ENCODE data around the gene EMP2. TPM values are rescaled to one million over a fixed set of nuclear protein-coding genes. Genes with fewer than 3 reads are reported as not detected.
"Not testable (repeated sequence)": the region's sequence is repeated elsewhere in the genome, so short reads cannot be mapped to it uniquely, and the experiment has no call there.

Gene EMP2
- total RNA-seq (2014; rRNA removed; shearing (Covaris generic); ENCODE audit: low replicate concordance), result not detected in 2 replicates

DNA sequence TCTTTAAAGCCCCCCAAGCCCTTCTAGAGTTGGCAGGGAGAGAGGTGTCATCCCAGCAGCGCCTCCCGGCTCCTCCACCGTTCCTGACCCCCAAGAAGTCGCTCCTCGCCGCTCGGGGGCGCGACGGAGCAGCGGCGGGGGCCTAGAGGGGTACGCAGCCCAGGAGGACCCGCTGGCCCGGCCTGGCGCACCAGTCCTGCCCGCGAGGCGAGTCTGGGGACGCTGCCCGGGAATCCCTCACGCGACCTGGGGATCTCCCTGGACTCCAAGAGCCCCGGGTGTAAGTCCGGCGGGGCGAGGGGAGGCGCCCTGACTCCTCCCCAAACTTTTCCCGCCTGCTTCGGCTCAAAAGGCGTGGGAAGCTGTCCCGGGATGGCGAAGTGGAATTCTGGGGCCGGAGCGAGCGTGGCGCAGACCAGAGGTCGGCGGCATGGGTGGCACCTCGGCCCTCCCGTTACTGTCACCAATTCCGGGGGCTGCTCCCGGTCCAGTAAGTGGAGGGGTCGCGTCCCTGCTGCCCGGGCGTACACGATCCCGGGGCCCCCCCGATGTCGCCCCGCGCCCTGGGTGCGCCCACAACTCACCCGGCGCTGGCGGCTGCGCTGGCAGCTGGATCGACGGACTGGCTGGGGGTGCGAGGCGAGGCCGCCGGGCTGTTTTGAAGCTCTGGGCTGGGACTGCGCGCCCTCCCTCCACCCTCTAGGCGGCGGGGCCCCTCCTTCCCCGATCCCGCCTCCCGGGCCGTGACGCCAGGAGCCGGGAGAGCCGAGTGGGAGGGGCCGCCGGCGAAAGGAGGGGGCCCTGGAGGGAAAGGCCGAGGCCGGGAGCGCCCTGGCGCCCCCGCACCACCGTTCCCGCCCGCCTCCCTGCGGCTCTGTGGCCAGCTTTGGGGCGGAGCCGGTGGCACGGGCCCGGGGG, at the start of gene EMP2:
Gene EMP2, minus strand, starts transcription at position 634 of the 918 bp plus-strand sequence. CDS start 32,981 bp downstream, outside the sequence.
- Histone ChIP-seq H3K4me1 (ENCODE audit: low read length) (peaks cover 8% of the 10 kb centered on the region), H3K9ac (ENCODE audit: low read length) (no peak within 1 kb of the TSS), H4K20me1 (ENCODE audit: insufficient read depth, low read depth, low read length) (no peaks in the 10 kb centered on the region), H3K4me2 (ENCODE audit: low read depth, low read length, poor library complexity, severe bottlenecking) (no peak within 1 kb of the TSS), H3K27ac (ENCODE audit: low read length) (no peak within 1 kb of the TSS), H3K9me3 (ENCODE audit: low read length) (no peaks in the 10 kb centered on the region), H3K4me3 (ENCODE audit: low read length) (no peak within 1 kb of the TSS), H3K79me2 (ENCODE audit: low read length) (no peaks in the 10 kb centered on the region), H3K27me3 (ENCODE audit: low read length) (no peaks in the 10 kb centered on the region), H3K36me3 (ENCODE audit: insufficient read depth, low read length) (no peaks in the 10 kb centered on the region), H2AFZ (ENCODE audit: low read length) (no peak within 1 kb of the TSS), H3K9me2 (replicated peaks; ENCODE audit: insufficient read depth, low read length) (no peaks in the 10 kb centered on the region)
- DNase-seq, result no peak

- Histone ChIP-seq H3K27me3 (ENCODE audit: low read length) (no peaks in the 10 kb centered on the region), H3K4me2 (ENCODE audit: low read depth, low read length, poor library complexity, severe bottlenecking) (no peak overlapping the region), H2AFZ (ENCODE audit: low read length) (no peak overlapping the region), H3K4me1 (ENCODE audit: low read length) (no peaks in the 10 kb centered on the region), H4K20me1 (ENCODE audit: insufficient read depth, low read depth, low read length) (no peaks in the 10 kb centered on the region), H3K9me2 (replicated peaks; ENCODE audit: insufficient read depth, low read length) (no peaks in the 10 kb centered on the region), H3K36me3 (ENCODE audit: insufficient read depth, low read length) (no peaks in the 10 kb centered on the region), H3K79me2 (ENCODE audit: low read length) (no peaks in the 10 kb centered on the region), H3K27ac (ENCODE audit: low read length) (no peak overlapping the region), H3K9ac (ENCODE audit: low read length) (no peak overlapping the region), H3K9me3 (ENCODE audit: low read length) (no peaks in the 10 kb centered on the region), H3K4me3 (ENCODE audit: low read length) (no peak overlapping the region)
- DNase-seq, result no peak
Measured at GRCh38 chr16:10629592-10629963, 49.2 kb upstream of the EMP2 start.

DNA sequence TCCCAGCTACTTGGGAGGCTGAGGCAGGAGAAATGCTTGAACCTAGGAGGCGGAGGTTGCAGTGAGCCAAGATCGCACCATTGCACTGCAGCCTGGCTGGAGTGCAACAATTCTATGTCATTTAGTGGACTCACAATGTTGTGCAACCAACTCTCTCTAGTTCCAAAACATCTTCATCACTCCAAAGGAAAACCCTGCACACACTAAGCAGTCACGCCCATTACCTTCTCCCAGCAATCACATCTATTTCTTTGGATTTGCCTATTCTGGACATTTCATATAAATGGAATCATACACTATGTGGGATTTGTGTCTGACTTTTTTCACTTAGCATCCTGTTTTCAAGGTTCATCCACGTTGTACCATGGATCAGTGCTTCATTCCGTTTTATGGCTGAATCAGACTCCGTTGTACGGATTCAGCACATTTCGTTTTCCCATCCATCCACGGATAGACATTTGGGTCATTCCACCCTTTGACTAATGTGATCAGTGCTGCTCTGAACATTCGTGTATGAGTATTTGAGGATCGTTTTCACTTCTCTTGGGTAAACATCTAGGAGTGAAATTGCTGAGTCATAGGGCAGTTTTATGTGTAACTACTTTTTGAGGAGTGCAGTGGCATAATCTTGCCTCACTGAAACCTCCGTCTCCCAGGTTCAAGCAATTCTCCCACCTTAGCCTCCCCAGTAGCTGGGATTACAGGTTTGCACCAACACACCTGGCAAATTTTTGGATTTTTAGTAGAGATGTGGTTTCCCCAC, 45.4 kb upstream of the EMP2 start:
- Histone ChIP-seq H3K27ac (ENCODE audit: low read length) (no peak overlapping the region), H3K4me1 (ENCODE audit: low read length) (no peaks in the 10 kb centered on the region), H2AFZ (ENCODE audit: low read length) (no peak overlapping the region), H3K79me2 (ENCODE audit: low read length) (no peaks in the 10 kb centered on the region), H3K4me2 (ENCODE audit: low read depth, low read length, poor library complexity, severe bottlenecking) (no peak overlapping the region), H3K27me3 (ENCODE audit: low read length) (no peaks in the 10 kb centered on the region), H3K9ac (ENCODE audit: low read length) (no peak overlapping the region), H4K20me1 (ENCODE audit: insufficient read depth, low read depth, low read length) (no peaks in the 10 kb centered on the region), H3K36me3 (ENCODE audit: insufficient read depth, low read length) (no peaks in the 10 kb centered on the region), H3K9me3 (ENCODE audit: low read length) (no peaks in the 10 kb centered on the region), H3K9me2 (replicated peaks; ENCODE audit: insufficient read depth, low read length) (no peaks in the 10 kb centered on the region), H3K4me3 (ENCODE audit: low read length) (no peak overlapping the region)
- DNase-seq, result no peak

GRCh38 chr16:10624527-10624926, 44.1 kb upstream of the EMP2 start:
- Histone ChIP-seq H3K27me3 (ENCODE audit: low read length) (no peaks in the 10 kb centered on the region), H4K20me1 (ENCODE audit: insufficient read depth, low read depth, low read length) (no peaks in the 10 kb centered on the region), H3K9me3 (ENCODE audit: low read length) (no peaks in the 10 kb centered on the region), H3K4me2 (ENCODE audit: low read depth, low read length, poor library complexity, severe bottlenecking) (no peak overlapping the region), H3K27ac (ENCODE audit: low read length) (no peak overlapping the region), H3K4me1 (ENCODE audit: low read length) (no peaks in the 10 kb centered on the region), H3K9ac (ENCODE audit: low read length) (no peak overlapping the region), H3K4me3 (ENCODE audit: low read length) (no peak overlapping the region), H3K79me2 (ENCODE audit: low read length) (no peaks in the 10 kb centered on the region), H3K36me3 (ENCODE audit: insufficient read depth, low read length) (no peaks in the 10 kb centered on the region), H3K9me2 (replicated peaks; ENCODE audit: insufficient read depth, low read length) (no peaks in the 10 kb centered on the region), H2AFZ (ENCODE audit: low read length) (no peak overlapping the region)
- DNase-seq, result no peak

DNA sequence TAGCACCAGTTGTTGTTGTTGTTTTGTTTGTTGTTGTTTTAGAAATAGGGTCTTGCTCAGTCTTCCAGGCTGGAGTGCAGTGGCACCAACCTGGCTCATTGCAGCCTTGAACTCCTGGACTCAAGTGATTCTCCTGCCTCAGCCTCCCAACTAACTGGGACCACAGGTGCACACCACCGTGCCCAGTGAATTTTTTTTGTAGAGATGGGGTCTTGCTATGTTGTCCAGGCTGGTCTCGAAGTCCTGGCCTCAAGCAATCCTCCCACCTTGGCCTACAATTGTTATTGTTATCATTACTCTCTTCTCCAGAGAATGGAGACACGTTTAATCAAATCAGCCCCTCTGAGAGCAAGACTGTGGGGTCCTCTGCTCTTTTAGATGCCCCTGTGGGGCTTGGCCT, 42.7 kb upstream of the EMP2 start:
- no peaks in the 10 kb centered on the region for H3K9me3 ChIP-seq (ENCODE audit: low read length)
- no peak for DNase-seq
- no peak overlapping the region for H3K4me3 ChIP-seq (ENCODE audit: low read length)
- no peaks in the 10 kb centered on the region for H3K9me2 ChIP-seq (replicated peaks; ENCODE audit: insufficient read depth, low read length)
- no peaks in the 10 kb centered on the region for H3K27me3 ChIP-seq (ENCODE audit: low read length)
- no peaks in the 10 kb centered on the region for H3K79me2 ChIP-seq (ENCODE audit: low read length)
- H3K4me1 ChIP-seq (ENCODE audit: low read length), result no peaks in the 10 kb centered on the region
- no peak overlapping the region for H3K9ac ChIP-seq (ENCODE audit: low read length)
- H3K36me3 ChIP-seq (ENCODE audit: insufficient read depth, low read length), result no peaks in the 10 kb centered on the region
- no peak overlapping the region for H3K27ac ChIP-seq (ENCODE audit: low read length)
- H4K20me1 ChIP-seq (ENCODE audit: insufficient read depth, low read depth, low read length), result no peaks in the 10 kb centered on the region
- no peak overlapping the region for H3K4me2 ChIP-seq (ENCODE audit: low read depth, low read length, poor library complexity, severe bottlenecking)
- no peak overlapping the region for H2AFZ ChIP-seq (ENCODE audit: low read length)

DNA sequence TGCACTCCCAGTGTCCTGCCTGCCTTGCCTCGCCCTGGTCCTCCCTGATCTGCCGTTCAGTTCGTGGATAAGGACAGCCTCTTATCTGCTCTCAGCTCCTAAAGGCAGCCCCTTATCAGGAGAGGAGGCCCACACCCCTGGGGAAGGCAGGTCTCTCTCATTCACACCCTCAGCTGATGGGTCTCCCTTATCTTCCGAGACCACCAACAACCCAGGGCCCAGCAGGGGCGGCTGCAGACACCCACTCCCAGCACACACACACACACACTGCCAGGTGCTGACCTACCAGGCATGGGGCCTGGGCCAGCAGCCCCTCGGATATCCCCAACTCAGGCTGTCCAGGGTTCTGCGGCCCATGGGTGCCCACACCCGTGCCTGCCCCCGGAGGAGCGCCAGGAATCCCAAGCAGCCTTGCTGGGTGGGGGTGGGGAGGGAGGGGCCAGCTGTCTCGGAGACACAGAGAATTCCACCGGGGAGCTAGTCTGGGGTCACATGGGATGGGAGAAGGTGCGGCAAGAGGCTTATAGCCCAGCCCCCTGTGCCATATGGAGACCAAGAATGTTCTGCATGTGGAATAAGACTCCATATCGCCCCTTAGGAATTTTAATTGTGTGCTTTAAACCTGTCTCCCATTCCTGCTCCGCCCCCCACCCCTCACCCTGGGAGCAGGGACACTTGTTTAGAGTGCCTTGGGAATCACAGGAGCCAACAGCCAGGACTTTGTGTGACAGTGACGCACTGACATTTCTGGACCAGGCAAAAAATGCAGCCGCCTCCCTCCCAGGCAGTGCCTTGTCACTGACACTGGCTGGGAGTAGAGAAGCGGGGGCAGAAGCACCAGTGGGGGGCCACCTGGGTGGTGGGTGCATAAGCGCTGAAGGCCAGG, 41.9 kb upstream of the EMP2 start:
- H2AFZ ChIP-seq (ENCODE audit: low read length), result no peak overlapping the region
- no peaks in the 10 kb centered on the region for H3K36me3 ChIP-seq (ENCODE audit: insufficient read depth, low read length)
- no peak overlapping the region for H3K9ac ChIP-seq (ENCODE audit: low read length)
- H3K79me2 ChIP-seq (ENCODE audit: low read length), result no peaks in the 10 kb centered on the region
- H3K4me1 ChIP-seq (ENCODE audit: low read length), result no peaks in the 10 kb centered on the region
- H3K9me3 ChIP-seq (ENCODE audit: low read length), result no peaks in the 10 kb centered on the region
- H3K9me2 ChIP-seq (replicated peaks; ENCODE audit: insufficient read depth, low read length), result no peaks in the 10 kb centered on the region
- H3K4me3 ChIP-seq (ENCODE audit: low read length), result no peak overlapping the region
- no peak overlapping the region for H3K27ac ChIP-seq (ENCODE audit: low read length)
- H3K4me2 ChIP-seq (ENCODE audit: low read depth, low read length, poor library complexity, severe bottlenecking), result no peak overlapping the region
- no peaks in the 10 kb centered on the region for H3K27me3 ChIP-seq (ENCODE audit: low read length)
- no peak for DNase-seq
- H4K20me1 ChIP-seq (ENCODE audit: insufficient read depth, low read depth, low read length), result no peaks in the 10 kb centered on the region

DNA sequence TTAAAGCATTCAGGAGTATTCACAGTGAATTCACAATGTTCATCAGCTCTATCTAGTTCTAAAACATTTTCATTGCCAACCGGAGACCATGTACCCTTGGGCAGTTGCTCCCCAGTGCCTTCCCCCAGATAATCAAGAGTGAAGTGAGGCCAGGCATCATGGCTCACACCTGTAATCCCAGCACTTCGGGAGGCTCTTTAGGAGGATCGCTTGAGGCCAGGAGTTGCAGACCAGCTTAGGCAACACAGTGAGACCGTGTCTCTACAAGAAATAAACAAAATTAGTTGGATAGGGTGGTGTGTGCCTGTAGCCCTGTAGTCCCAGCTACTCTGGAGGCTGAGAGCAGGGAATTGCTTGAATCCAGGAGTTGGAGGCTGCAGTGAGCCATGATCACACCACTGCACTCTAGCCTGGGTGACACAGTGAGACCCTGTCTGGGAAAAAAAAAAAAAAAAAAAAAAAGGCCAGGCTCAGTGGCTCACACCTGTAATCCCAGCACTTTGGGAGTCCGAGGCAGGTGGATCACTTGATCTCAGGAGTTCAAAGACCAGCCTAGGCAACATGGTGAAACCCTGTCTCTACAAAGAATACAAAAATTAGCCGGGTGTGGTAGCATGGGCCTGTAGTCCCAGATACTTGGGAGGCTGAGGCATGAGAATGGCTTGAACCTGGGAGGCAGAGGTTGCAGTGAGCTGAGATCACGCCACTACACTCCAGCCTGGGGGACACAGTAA, 41.0 kb upstream of the EMP2 start:
- not testable (repeated sequence) for H3K4me2 ChIP-seq (ENCODE audit: low read depth, low read length, poor library complexity, severe bottlenecking)

More for the DNA sequence above, 41.0 kb upstream of the EMP2 start:
- not testable (repeated sequence) for H3K4me1 ChIP-seq (ENCODE audit: low read length); H3K4me3 ChIP-seq (ENCODE audit: low read length); H2AFZ ChIP-seq (ENCODE audit: low read length); H4K20me1 ChIP-seq (ENCODE audit: insufficient read depth, low read depth, low read length); H3K9me2 ChIP-seq (replicated peaks; ENCODE audit: insufficient read depth, low read length); H3K27me3 ChIP-seq (ENCODE audit: low read length); DNase-seq; H3K27ac ChIP-seq (ENCODE audit: low read length); H3K9me3 ChIP-seq (ENCODE audit: low read length); H3K9ac ChIP-seq (ENCODE audit: low read length); H3K79me2 ChIP-seq (ENCODE audit: low read length); H3K36me3 ChIP-seq (ENCODE audit: insufficient read depth, low read length)
